Measurements from ENCODE around the gene COQ4. TPM values are rescaled to one million over a fixed set of nuclear protein-coding genes. Genes with fewer than 3 reads are reported as not detected.

Gene COQ4
- total RNA-seq, 1 donor from 2014 or later = 31.4 TPM

- no peak for FAIRE-seq
- Histone ChIP-seq H3K9ac (ENCODE audit: low read length) (no peak overlapping the region), H3K79me2 (ENCODE audit: insufficient read depth, low read length) (peaks cover 16% of the 10 kb centered on the region), H3K4me3 (ENCODE audit: insufficient read depth, low read depth, low read length) (no peak overlapping the region), H3K4me2 (ENCODE audit: low read length) (no peak overlapping the region), H3K27ac (ENCODE audit: low read depth, low read length) (no peak overlapping the region), H2AFZ (ENCODE audit: low read depth, low read length) (no peak overlapping the region), H3K9me3 (ENCODE audit: insufficient read depth, low read depth, low read length) (no peaks in the 10 kb centered on the region), H3K4me1 (ENCODE audit: insufficient read depth, low read length) (peaks cover 14% of the 10 kb centered on the region), H3K36me3 (ENCODE audit: insufficient read depth, low read length) (peaks cover 28% of the 10 kb centered on the region), H4K20me1 (ENCODE audit: insufficient read depth, low read length) (no peaks in the 10 kb centered on the region), H3K27me3 (ENCODE audit: insufficient read depth, low read length) (no peaks in the 10 kb centered on the region)
- DNase-seq (ENCODE audit: low read depth) = no peak
- H3K4me3 Mint-ChIP-seq (ENCODE audit: unreplicated experiment) = peak overlapping the region; percentile 66
- no peak overlapping the region for H3K27ac Mint-ChIP-seq (ENCODE audit: unreplicated experiment)
- H3K27me3 Mint-ChIP-seq (ENCODE audit: low read depth, unreplicated experiment) = no peaks in the 10 kb centered on the region
- H3K9me3 Mint-ChIP-seq (ENCODE audit: unreplicated experiment) = no peaks in the 10 kb centered on the region
- H3K36me3 Mint-ChIP-seq (ENCODE audit: low read depth, unreplicated experiment) = peaks cover 7% of the 10 kb centered on the region
- TF ChIP-seq CTCF (IDR thresholded peaks at IDR 0.05; ENCODE audit: insufficient read depth, low read depth, low read length) = no peak
- TF ChIP-seq EZH2 (IDR thresholded peaks at IDR 0.05; ENCODE audit: insufficient read depth, low read length) = no peak
- H3K4me1 Mint-ChIP-seq (ENCODE audit: low read depth, unreplicated experiment) = peaks cover 2% of the 10 kb centered on the region
Observed at GRCh38 chr9:128317629-128318028, 5.0 kb upstream of the COQ4 start.

GRCh38 chr9:128321343-128321742 lies 1.3 kb upstream of the COQ4 start:
- H3K27ac ChIP-seq (ENCODE audit: low read depth, low read length) = no peak overlapping the region
- peaks cover 20% of the 10 kb centered on the region for H3K36me3 ChIP-seq (ENCODE audit: insufficient read depth, low read length)
- peaks cover 5% of the 10 kb centered on the region for H3K36me3 Mint-ChIP-seq (ENCODE audit: low read depth, unreplicated experiment)
- peak overlapping the region; percentile 2 for H3K9ac ChIP-seq (ENCODE audit: low read length)
- H3K4me3 ChIP-seq (ENCODE audit: insufficient read depth, low read depth, low read length) = peak overlapping the region; percentile 96
- H4K20me1 ChIP-seq (ENCODE audit: insufficient read depth, low read length) = peaks cover 3% of the 10 kb centered on the region
- DNase-seq (ENCODE audit: low read depth) (no peak), FAIRE-seq (no peak)
- peak overlapping the region; percentile 97 for H3K4me2 ChIP-seq (ENCODE audit: low read length)
- peaks cover 6% of the 10 kb centered on the region for H3K4me1 Mint-ChIP-seq (ENCODE audit: low read depth, unreplicated experiment)
- no peaks in the 10 kb centered on the region for H3K27me3 ChIP-seq (ENCODE audit: insufficient read depth, low read length)
- H3K4me1 ChIP-seq (ENCODE audit: insufficient read depth, low read length) = peaks cover 15% of the 10 kb centered on the region
- peak overlapping the region; percentile 96 for H3K27ac Mint-ChIP-seq (ENCODE audit: unreplicated experiment)
- peak overlapping the region; percentile 96 for H3K4me3 Mint-ChIP-seq (ENCODE audit: unreplicated experiment)
- no peaks in the 10 kb centered on the region for H3K27me3 Mint-ChIP-seq (ENCODE audit: low read depth, unreplicated experiment)
- no peaks in the 10 kb centered on the region for H3K9me3 ChIP-seq (ENCODE audit: insufficient read depth, low read depth, low read length)
- peaks cover 49% of the 10 kb centered on the region for H3K79me2 ChIP-seq (ENCODE audit: insufficient read depth, low read length)
- TF ChIP-seq CTCF (IDR thresholded peaks at IDR 0.05; ENCODE audit: insufficient read depth, low read depth, low read length) (no peak), EZH2 (IDR thresholded peaks at IDR 0.05; ENCODE audit: insufficient read depth, low read length) (no peak)
- no peak overlapping the region for H2AFZ ChIP-seq (ENCODE audit: low read depth, low read length)
- no peaks in the 10 kb centered on the region for H3K9me3 Mint-ChIP-seq (ENCODE audit: unreplicated experiment)

- Mint-ChIP-seq H3K4me1 (ENCODE audit: low read depth, unreplicated experiment) (peaks cover 6% of the 10 kb centered on the region), H3K27ac (ENCODE audit: unreplicated experiment) (peak overlapping the region; percentile 96), H3K4me3 (ENCODE audit: unreplicated experiment) (peak overlapping the region; percentile 96), H3K27me3 (ENCODE audit: low read depth, unreplicated experiment) (no peaks in the 10 kb centered on the region), H3K36me3 (ENCODE audit: low read depth, unreplicated experiment) (peaks cover 2% of the 10 kb centered on the region), H3K9me3 (ENCODE audit: unreplicated experiment) (no peaks in the 10 kb centered on the region)
- Histone ChIP-seq H4K20me1 (ENCODE audit: insufficient read depth, low read length) (peaks cover 3% of the 10 kb centered on the region), H3K79me2 (ENCODE audit: insufficient read depth, low read length) (peaks cover 49% of the 10 kb centered on the region), H3K9ac (ENCODE audit: low read length) (peak overlapping the region; percentile 95), H3K27me3 (ENCODE audit: insufficient read depth, low read length) (no peaks in the 10 kb centered on the region), H3K36me3 (ENCODE audit: insufficient read depth, low read length) (peaks cover 20% of the 10 kb centered on the region), H2AFZ (ENCODE audit: low read depth, low read length) (peak overlapping the region; percentile 100), H3K4me2 (ENCODE audit: low read length) (peak overlapping the region; percentile 97), H3K4me1 (ENCODE audit: insufficient read depth, low read length) (peaks cover 15% of the 10 kb centered on the region), H3K9me3 (ENCODE audit: insufficient read depth, low read depth, low read length) (no peaks in the 10 kb centered on the region), H3K4me3 (ENCODE audit: insufficient read depth, low read depth, low read length) (peak overlapping the region; percentile 96), H3K27ac (ENCODE audit: low read depth, low read length) (peak overlapping the region; percentile 94)
- TF ChIP-seq CTCF (IDR thresholded peaks at IDR 0.05; ENCODE audit: insufficient read depth, low read depth, low read length) (no peak), EZH2 (IDR thresholded peaks at IDR 0.05; ENCODE audit: insufficient read depth, low read length) (no peak)
- DNase-seq (ENCODE audit: low read depth) = no peak
- no peak for FAIRE-seq
Observed at GRCh38 chr9:128321879-128322403, 698 bp upstream of the COQ4 start.
